SK-MEL-5 (cell line): Measurements from ENCODE around the gene EXTL1. TPM values are rescaled to one million over a fixed set of nuclear protein-coding genes. Genes with fewer than 3 reads are reported as not detected.
"Not testable (repeated sequence)": the region's sequence is repeated elsewhere in the genome, so short reads cannot be mapped to it uniquely, and the experiment has no call there.

Experiments
- DNase-seq: peaks from one replicate; pipeline ENCODE4 v3.0.0-alpha.2; 2016; ENCODE audit warnings: low read depth, low spot score
- in situ Hi-C: cut with HindIII; loops from 2 replicates; pipeline ENCODE4 v1.10.0; 2016; ENCODE audit warnings: low sequenced_read_pairs, high pct_unique_total_duplicates, low pct_unique_long_range_greater_than_20kb
- polyA plus RNA-seq, 2 experiments: library from polyadenylated mRNA; depleted of rRNA; stranded (reverse); fragments of >200 nt; gene quantifications; 2 replicates each; pipeline ENCODE4 v1.2.3, GENCODE V29; 2015
- total RNA-seq: library from RNA; depleted of rRNA; stranded (reverse); fragments of >200 nt; shearing (Covaris generic); gene quantifications from 2 replicates; pipeline ENCODE4 v1.2.3, GENCODE V29; 2014; rRNA removed

Gene EXTL1
- total RNA-seq = 7.0 and 7.1 TPM in 2 replicates
- 51.3 and 56.8 TPM in 2 replicates for polyA plus RNA-seq (2015; cell fraction: cytosol; rRNA removed)
- polyA plus RNA-seq (2015; cell fraction: nucleus; rRNA removed) = 113 and 115 TPM in 2 replicates

DNA sequence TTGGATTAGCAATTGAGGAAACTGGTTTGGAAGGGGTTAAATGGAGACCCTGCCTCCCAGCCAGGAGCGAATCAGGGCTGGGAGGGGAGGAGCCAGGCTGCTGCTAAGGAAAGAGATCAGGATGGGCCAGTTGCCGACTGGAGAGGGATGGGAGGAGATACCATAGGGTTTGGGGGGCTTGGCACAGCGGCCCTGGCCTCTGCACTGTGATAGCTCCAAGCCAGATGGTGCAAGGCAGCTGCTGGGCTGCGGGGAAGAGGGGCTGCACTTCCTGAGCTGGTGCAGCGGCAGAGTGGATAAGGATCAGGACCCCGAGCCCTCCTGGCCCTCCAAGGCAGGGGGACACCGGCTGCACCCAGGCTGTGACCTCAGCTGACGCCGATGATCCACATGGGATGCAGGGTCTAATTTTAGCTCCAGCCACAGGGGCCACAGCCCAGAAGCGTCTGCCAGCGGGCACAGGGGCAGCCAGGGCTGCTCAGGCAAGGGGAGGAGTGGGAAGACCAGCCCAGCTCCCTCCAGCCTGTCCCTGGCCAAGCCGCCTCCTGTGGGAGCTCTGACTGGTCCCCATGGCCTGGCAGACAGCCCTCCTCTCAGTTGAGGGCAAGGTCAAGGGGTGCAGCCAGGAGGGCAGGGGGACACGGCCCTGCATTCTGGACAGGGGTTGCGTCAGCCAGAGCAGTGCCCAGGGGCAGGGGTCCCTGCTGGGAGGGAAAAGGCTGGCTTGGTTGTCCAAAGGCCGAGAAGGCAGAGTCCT lies at the start of gene EXTL1:
TSS of gene EXTL1 (plus strand) at position 129 of the 757 bp plus-strand sequence. CDS start 872 bp downstream, outside the sequence.
- in situ Hi-C loops = no loop called here
- peak; percentile 83 for DNase-seq

- no peak for DNase-seq
- in situ Hi-C loops = no loop called here
These were observed 49.8 kb upstream of the EXTL1 start for GRCh38 chr1:25971811-25972180.

GRCh38 chr1:25973610-25974321 lies 47.8 kb upstream of the EXTL1 start:
- no peak for DNase-seq
- in situ Hi-C loops = no loop called here

GRCh38 chr1:25977801-25978200 lies 43.8 kb upstream of the EXTL1 start:
- DNase-seq = no peak
- in situ Hi-C loops = no loop called here

DNA sequence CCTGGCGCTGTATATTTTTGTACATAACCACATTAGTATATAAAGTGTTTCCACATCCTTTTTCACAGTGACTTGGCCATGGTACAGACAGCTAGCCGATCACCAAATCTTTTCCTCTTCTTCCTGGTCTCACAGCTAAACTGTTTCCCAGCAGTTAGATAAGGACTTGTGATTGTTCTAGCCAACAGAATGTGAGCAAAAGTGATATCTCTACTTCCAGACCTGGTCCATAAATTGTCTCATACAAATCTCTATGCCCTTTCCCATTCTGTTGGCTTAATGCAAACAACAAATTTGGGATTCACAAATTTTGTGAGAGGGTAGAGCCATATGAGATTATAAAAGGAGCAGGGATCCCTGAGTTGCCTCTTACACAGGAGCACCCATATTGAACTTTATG lies 43.2 kb upstream of the EXTL1 start:
- DNase-seq = no peak
- in situ Hi-C loops = no loop called here

DNA sequence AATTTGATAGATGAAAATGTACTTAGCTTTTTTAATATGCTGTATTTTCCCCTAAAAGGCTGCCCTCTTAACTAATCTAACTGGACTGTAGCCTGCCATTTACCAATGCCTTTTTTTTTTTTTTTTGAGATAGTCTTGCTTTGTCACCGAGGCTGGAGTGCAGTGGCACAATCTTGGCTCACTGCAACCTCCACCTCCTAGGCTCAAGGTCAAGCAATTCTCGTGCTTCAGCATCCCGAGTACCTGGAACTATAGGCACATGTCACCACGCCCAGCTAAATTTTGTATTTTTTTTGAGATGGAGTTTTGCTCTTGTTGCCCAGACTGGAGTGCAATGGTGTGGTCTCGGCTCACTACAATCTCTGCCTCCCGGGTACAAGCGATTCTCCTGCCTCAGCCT lies 42.4 kb upstream of the EXTL1 start:
- no peak for DNase-seq
- in situ Hi-C loops = no loop called here

- DNase-seq = no peak
- in situ Hi-C loops = no loop called here
These were observed 36.4 kb upstream of the EXTL1 start for GRCh38 chr1:25985171-25985570.

- DNase-seq = no peak
- in situ Hi-C loops = no loop called here
These were observed 35.9 kb upstream of the EXTL1 start for GRCh38 chr1:25985670-25986069.

GRCh38 chr1:25986773-25987172 lies 34.8 kb upstream of the EXTL1 start:
- in situ Hi-C loops, DNase-seq: not testable (repeated sequence)

DNA sequence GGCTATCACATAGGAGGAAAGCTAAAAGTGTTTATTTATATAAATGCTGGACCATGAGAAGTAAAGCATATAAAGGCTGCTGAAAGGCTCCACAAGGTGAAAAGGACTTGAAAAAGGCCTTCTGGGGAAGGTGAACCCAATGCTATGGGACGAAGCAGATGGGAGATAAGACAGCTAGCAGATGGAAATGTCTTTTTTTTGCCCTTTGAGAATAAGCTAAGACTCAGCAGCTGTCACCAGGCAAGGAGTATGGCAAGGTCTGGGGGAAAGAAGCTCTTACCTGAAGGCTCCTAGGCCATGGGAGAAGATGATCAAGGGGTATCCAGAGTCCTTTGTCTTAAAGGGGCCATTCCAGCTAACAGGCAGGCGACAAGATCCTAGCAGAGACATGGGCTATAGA lies 33.6 kb upstream of the EXTL1 start:
- no peak for DNase-seq
- in situ Hi-C loops = no loop called here

- in situ Hi-C loops = no loop called here
- DNase-seq = no peak
These were observed 31.9 kb upstream of the EXTL1 start for GRCh38 chr1:25989440-25990234.

GRCh38 chr1:25990251-25990650 lies 31.3 kb upstream of the EXTL1 start:
- in situ Hi-C loops = no loop called here

GRCh38 chr1:25990702-25991395 lies 30.7 kb upstream of the EXTL1 start:
- in situ Hi-C loops = no loop called here
- DNase-seq = no peak

More at GRCh38 chr1:25990251-25990650, 31.3 kb upstream of the EXTL1 start:
- DNase-seq = no peak

- no peak for DNase-seq
These were observed 29.5 kb upstream of the EXTL1 start for GRCh38 chr1:25991937-25992688.

GRCh38 chr1:25992689-25993171 lies 28.8 kb upstream of the EXTL1 start:
- DNase-seq = no peak
- in situ Hi-C loops = no loop called here

More at GRCh38 chr1:25991937-25992688, 29.5 kb upstream of the EXTL1 start:
- in situ Hi-C loops = no loop called here

- in situ Hi-C loops = no loop called here
These were observed 28.2 kb upstream of the EXTL1 start for GRCh38 chr1:25993197-25993951.

More at GRCh38 chr1:25993197-25993951, 28.2 kb upstream of the EXTL1 start:
- no peak for DNase-seq
